Amniotic epithelial cell (primary cell): ENCODE results near the gene MDN1.
"Not testable (repeated sequence)": the region's sequence is repeated elsewhere in the genome, so short reads cannot be mapped to it uniquely, and the experiment has no call there.

Source experiments
- DNase-seq: peaks from one replicate; pipeline ENCODE4 v3.0.0-alpha.2; 2010; ENCODE audit warnings: low read depth

Gene MDN1

GRCh38 chr6:89655122-89655521 lies 164.5 kb downstream of the MDN1 start:
- DNase-seq, result peak; percentile 74

- DNase-seq, result no peak
Measured at GRCh38 chr6:89650579-89650978, 169.0 kb downstream of the MDN1 start.

- no peak for DNase-seq
Measured at GRCh38 chr6:89649682-89650081, 169.9 kb downstream of the MDN1 start.

GRCh38 chr6:89644864-89645263 lies 174.7 kb downstream of the MDN1 start:
- DNase-seq, result no peak

- DNase-seq, result no peak
Measured at GRCh38 chr6:89643406-89643805, 176.2 kb downstream of the MDN1 start.

- no peak for DNase-seq
Measured at GRCh38 chr6:89642956-89643355, 176.6 kb downstream of the MDN1 start.

- DNase-seq, result not testable (repeated sequence)
Measured at GRCh38 chr6:89641581-89641980, 178.0 kb downstream of the MDN1 start.

- peak; percentile 56 for DNase-seq
Measured at GRCh38 chr6:89640804-89641203, 178.8 kb downstream of the MDN1 start.

- DNase-seq, result peak; percentile 86
Measured at GRCh38 chr6:89638320-89639195, 181.0 kb downstream of the MDN1 start, which contains the start of gene LYRM2. Gene LYRM2, minus strand, starts transcription at chr6:89638747. Its CDS starts 31 bp downstream, at chr6:89638716.

- no peak for DNase-seq
Measured at GRCh38 chr6:89637960-89638319, 181.7 kb downstream of the MDN1 start.

GRCh38 chr6:89636412-89636811 lies 183.2 kb downstream of the MDN1 start:
- not testable (repeated sequence) for DNase-seq

GRCh38 chr6:89630488-89630887 lies 189.1 kb downstream of the MDN1 start:
- no peak for DNase-seq

- no peak for DNase-seq
Measured at GRCh38 chr6:89623749-89624148, 195.8 kb downstream of the MDN1 start.

GRCh38 chr6:89619567-89619966 lies 200.0 kb downstream of the MDN1 start:
- no peak for DNase-seq

- DNase-seq, result no peak
Measured at GRCh38 chr6:89618026-89618425, 201.6 kb downstream of the MDN1 start.

- no peak for DNase-seq
Measured at GRCh38 chr6:89616531-89616930, 203.1 kb downstream of the MDN1 start.

GRCh38 chr6:89615882-89616281 lies 203.7 kb downstream of the MDN1 start:
- DNase-seq, result no peak

GRCh38 chr6:89613790-89614189 lies 205.8 kb downstream of the MDN1 start:
- DNase-seq, result no peak

GRCh38 chr6:89612121-89612520 lies 207.5 kb downstream of the MDN1 start:
- DNase-seq, result no peak

- no peak for DNase-seq
Measured at GRCh38 chr6:89611666-89612065, 207.9 kb downstream of the MDN1 start.

GRCh38 chr6:89610149-89610642 lies 209.4 kb downstream of the MDN1 start:
- DNase-seq, result peak; percentile 20

- no peak for DNase-seq
Measured at GRCh38 chr6:89605861-89606260, 213.7 kb downstream of the MDN1 start.

GRCh38 chr6:89604653-89605052 lies 214.9 kb downstream of the MDN1 start:
- no peak for DNase-seq

GRCh38 chr6:89602166-89602565 lies 217.4 kb downstream of the MDN1 start:
- DNase-seq, result no peak
